ENCODE measurements around the gene MAST4. TPM values are rescaled to one million over a fixed set of nuclear protein-coding genes. Genes with fewer than 3 reads are reported as not detected.

Gene MAST4
- total and polyA plus RNA-seq, 2 of the 4 experiments (the other 2 are of a cell fraction), result 4.8 to 6.8 TPM

- Histone ChIP-seq H3K4me2 (ENCODE audit: low read depth, low read length) (no peak overlapping the region), H3K79me1 (ENCODE audit: low read depth in 1 of 2, low read length in 2 of 2) (no peaks in the 10 kb centered on the region; a peak in 1 of 4 replicates), H3K9me1 (ENCODE audit: insufficient read depth, low read length) (no peaks in the 10 kb centered on the region), H3K14ac (replicated peaks; ENCODE audit: low read depth, low read length) (no peak overlapping the region), H3K4me3 (ENCODE audit: insufficient read depth, low read depth, low read length) (no peak overlapping the region), H4K91ac (ENCODE audit: insufficient read depth, low read depth, low read length) (no peak overlapping the region), H4K5ac (ENCODE audit: low read depth, low read length) (no peak overlapping the region), H3K56ac (ENCODE audit: extremely low read depth, insufficient read depth, low read length) (no peak overlapping the region), H3K9ac (ENCODE audit: low read depth, low read length) (no peak overlapping the region), H3K9me3 (ENCODE audit: control insufficient read depth, insufficient read depth, low read length) (no peaks in the 10 kb centered on the region), H2AK9ac (replicated peaks; ENCODE audit: low read depth, low read length, poor library complexity) (no peak overlapping the region), H3K18ac (ENCODE audit: low read depth, low read length) (no peak overlapping the region), H3K23ac (ENCODE audit: low read depth, low read length) (no peak overlapping the region), H3K27me3 (ENCODE audit: control insufficient read depth, insufficient read depth, low read length) (no peaks in the 10 kb centered on the region), H2BK15ac (ENCODE audit: low read depth, low read length) (no peak overlapping the region), H2AFZ (replicated peaks; ENCODE audit: low read length, poor library complexity) (no peak overlapping the region), H4K8ac (ENCODE audit: low read depth in 2 of 2, low read length in 2 of 2) (no peak overlapping the region), H2BK20ac (ENCODE audit: low read depth, low read length) (no peak overlapping the region), H2BK120ac (ENCODE audit: low read depth, low read length) (no peak overlapping the region), H3K27ac (ENCODE audit: insufficient read depth, low read length) (no peak overlapping the region), H2AK5ac (ENCODE audit: low read depth, low read length) (no peak overlapping the region), H3K36me3 (ENCODE audit: control insufficient read depth, insufficient read depth, low read length) (peaks cover 14% of the 10 kb centered on the region), H3K4me1 (ENCODE audit: control insufficient read depth, insufficient read depth, low read length) (peaks cover 2% of the 10 kb centered on the region; the same call in 1 of the 2 replicates), H2BK5ac (ENCODE audit: low read depth, low read length, poor library complexity, severe bottlenecking) (no peak overlapping the region), H4K20me1 (ENCODE audit: insufficient read depth, low read length) (no peaks in the 10 kb centered on the region), H3K4ac (ENCODE audit: low read depth, low read length) (no peak overlapping the region)
- WGBS, 2 experiments (ENCODE audit: extremely low coverage in 2 of 2, insufficient read length in 1 of 2), result no CpG with 5 or more reads among the region's 3 CpGs
- CTCF ChIA-PET, result no interaction called here
- ATAC-seq (ENCODE audit: low read depth) (no peak), DNase-seq (no peak)
- TF ChIP-seq NFE2L2 (IDR thresholded peaks at IDR 0.05; ENCODE audit: low read depth, low read length) (no peak), POLR2A (IDR thresholded peaks at IDR 0.05; ENCODE audit: low read depth, low read length) (no peak)
- intact Hi-C loops (cut with micrococcal nuclease), result no loop called here
- dilution Hi-C loops (cut with HindIII; ENCODE audit: low sequenced_read_pairs, unreplicated experiment), result no loop called here
- no TSS peak for BruUV-seq (replicated peaks)
- POLR2A ChIA-PET (ENCODE audit: unreplicated experiment), result no interaction called here
- in situ Hi-C loops (cut with MboI; ENCODE audit: low sequenced_read_pairs), result no loop called here
Measured at GRCh38 chr5:67105270-67105669, 509.1 kb downstream of the MAST4 start.

All from IMR-90 (cell line).